Activated T-helper 2 cell treated with anti-CD3 and anti-CD28 coated beads, Interferon-gamma antibody, Interleukin-2, Interleukin-4, amounts not matched to agents 10 μg/mL and 5 μg/mL and 100 μg/mL, durations not matched to agents 14 hours and 24 hours and 36 hours (primary cell): ENCODE data around the gene HACD3. TPM values are rescaled to one million over a fixed set of nuclear protein-coding genes. Genes with fewer than 3 reads are reported as not detected.
A peak's percentile ranks its signal among the peaks of the same experiment; 100 is the strongest.

Experiments used
- DNase-seq: peaks from one replicate; pipeline ENCODE4 v3.0.0; 2021; ENCODE audit warnings: low spot score
- H3K27ac Mint-ChIP-seq: one replicate; pipeline ENCODE4 v1.8.0; 2021; ENCODE audit warnings: mixed read lengths
- H3K27me3 Mint-ChIP-seq: one replicate; pipeline ENCODE4 v1.8.0; 2021; ENCODE audit warnings: low read depth, mixed read lengths
- H3K36me3 Mint-ChIP-seq: one replicate; pipeline ENCODE4 v1.8.0; 2021; ENCODE audit warnings: low read depth, mixed read lengths
- H3K4me1 Mint-ChIP-seq: one replicate; pipeline ENCODE4 v1.8.0; 2021; ENCODE audit warnings: low read depth, mixed read lengths
- H3K4me3 Mint-ChIP-seq: one replicate; pipeline ENCODE4 v1.8.0; 2021; ENCODE audit warnings: low read depth, mild to moderate bottlenecking, moderate library complexity, mixed read lengths
- H3K9me3 Mint-ChIP-seq: one replicate; pipeline ENCODE4 v1.8.0; 2021; ENCODE audit warnings: mixed read lengths
- intact Hi-C: fragments of 100-400 bp; cut with micrococcal nuclease; formaldehyde crosslinking; loops from one replicate; pipeline ENCODE4 v1.15.1; 2023
- total RNA-seq: library from RNA; stranded (reverse); gene quantifications from 2 replicates; pipeline ENCODE4 v1.2.3, GENCODE V29; 2022

Gene HACD3
- total RNA-seq, 1 donor from 2014 or later = 39.1 TPM

DNA sequence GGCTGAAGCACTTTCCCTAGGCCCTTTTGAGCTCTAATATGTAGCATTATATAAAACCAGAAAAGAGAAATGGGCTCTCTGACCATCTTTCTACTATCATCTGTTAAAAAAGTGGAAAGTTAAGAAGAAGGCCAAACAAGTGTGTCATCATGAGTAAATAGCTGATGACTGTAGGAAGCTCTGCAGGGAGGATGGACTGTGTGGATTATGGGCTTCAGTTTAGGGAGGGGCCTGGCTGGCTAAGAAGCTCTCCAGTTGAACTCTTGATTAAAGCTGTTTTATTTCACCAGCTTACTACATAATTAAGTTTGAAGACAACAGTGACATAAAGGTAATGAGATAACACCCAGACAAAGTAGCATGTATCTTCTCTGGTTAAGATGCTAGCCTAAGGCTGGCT is 50.0 kb downstream of the HACD3 start:
- Mint-ChIP-seq H3K9me3 (no peaks in the 10 kb centered on the region), H3K27ac (no peak overlapping the region), H3K4me3 (no peak overlapping the region), H3K27me3 (no peaks in the 10 kb centered on the region), H3K4me1 (peaks cover 18% of the 10 kb centered on the region), H3K36me3 (peaks cover 75% of the 10 kb centered on the region)
- intact Hi-C loops = no loop called here
- DNase-seq = no peak

DNA sequence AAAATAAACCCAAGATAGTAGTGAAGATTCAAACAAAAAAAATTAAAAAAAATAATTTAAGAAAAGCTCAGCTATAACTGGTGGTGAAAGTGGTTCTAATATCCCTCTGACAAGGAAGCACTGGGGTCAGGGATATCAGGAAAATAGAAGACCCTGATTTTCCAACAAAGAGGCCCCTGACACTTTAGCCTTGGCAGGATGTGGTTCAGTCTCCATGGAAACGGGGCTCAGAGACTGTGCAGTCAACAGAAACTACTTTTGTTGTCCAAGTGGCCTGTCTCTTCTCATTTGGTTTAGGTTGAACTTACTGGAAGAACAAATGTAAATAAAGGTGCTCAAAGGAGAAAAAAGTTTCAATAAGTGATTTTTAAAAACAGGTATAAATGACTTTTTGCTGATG is 53.4 kb downstream of the HACD3 start:
- peak; percentile 49 for DNase-seq
- Mint-ChIP-seq H3K36me3 (peaks cover 74% of the 10 kb centered on the region), H3K4me1 (peaks cover 18% of the 10 kb centered on the region), H3K9me3 (no peaks in the 10 kb centered on the region), H3K27ac (peak overlapping the region; percentile 79), H3K4me3 (no peak overlapping the region), H3K27me3 (no peaks in the 10 kb centered on the region)
- intact Hi-C loops = no loop called here

GRCh38 chr15:65584241-65584640 is 54.0 kb downstream of the HACD3 start:
- intact Hi-C loops = no loop called here
- H3K27me3 Mint-ChIP-seq = no peaks in the 10 kb centered on the region
- DNase-seq = no peak
- peak overlapping the region; percentile 79 for H3K27ac Mint-ChIP-seq
- H3K4me1 Mint-ChIP-seq = peaks cover 18% of the 10 kb centered on the region
- H3K9me3 Mint-ChIP-seq = no peaks in the 10 kb centered on the region
- no peak overlapping the region for H3K4me3 Mint-ChIP-seq
- H3K36me3 Mint-ChIP-seq = peaks cover 69% of the 10 kb centered on the region

GRCh38 chr15:65587094-65587493 is 56.8 kb downstream of the HACD3 start:
- peaks cover 20% of the 10 kb centered on the region for H3K4me1 Mint-ChIP-seq
- H3K9me3 Mint-ChIP-seq = no peaks in the 10 kb centered on the region
- no peak for DNase-seq
- no peak overlapping the region for H3K27ac Mint-ChIP-seq
- H3K4me3 Mint-ChIP-seq = no peak overlapping the region
- peaks cover 75% of the 10 kb centered on the region for H3K36me3 Mint-ChIP-seq
- H3K27me3 Mint-ChIP-seq = no peaks in the 10 kb centered on the region
- intact Hi-C loops = no loop called here

DNA sequence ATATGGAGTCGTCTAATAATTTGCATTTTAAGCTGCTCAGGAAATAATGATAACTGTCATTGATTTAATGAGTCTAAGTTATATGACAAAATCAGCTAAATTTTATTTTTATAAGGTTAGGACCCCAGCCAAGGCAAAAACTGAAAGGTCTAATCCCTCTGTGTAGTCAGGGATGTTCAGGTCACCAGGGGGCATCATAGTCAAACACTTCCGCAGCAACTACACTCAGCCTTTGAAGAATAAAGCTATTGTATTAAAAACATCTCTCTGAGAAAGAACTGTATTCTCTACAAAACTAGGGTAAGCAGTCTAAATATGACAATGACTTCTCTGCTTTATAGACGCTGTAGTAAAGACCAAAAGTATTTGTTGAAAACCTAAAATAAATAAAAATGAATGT is 65.7 kb downstream of the HACD3 start:
- Mint-ChIP-seq H3K27me3 (no peaks in the 10 kb centered on the region), H3K4me1 (peaks cover 5% of the 10 kb centered on the region), H3K9me3 (no peaks in the 10 kb centered on the region), H3K27ac (no peak overlapping the region), H3K36me3 (peaks cover 60% of the 10 kb centered on the region), H3K4me3 (no peak overlapping the region)
- intact Hi-C loops = no loop called here
- DNase-seq = no peak

DNA sequence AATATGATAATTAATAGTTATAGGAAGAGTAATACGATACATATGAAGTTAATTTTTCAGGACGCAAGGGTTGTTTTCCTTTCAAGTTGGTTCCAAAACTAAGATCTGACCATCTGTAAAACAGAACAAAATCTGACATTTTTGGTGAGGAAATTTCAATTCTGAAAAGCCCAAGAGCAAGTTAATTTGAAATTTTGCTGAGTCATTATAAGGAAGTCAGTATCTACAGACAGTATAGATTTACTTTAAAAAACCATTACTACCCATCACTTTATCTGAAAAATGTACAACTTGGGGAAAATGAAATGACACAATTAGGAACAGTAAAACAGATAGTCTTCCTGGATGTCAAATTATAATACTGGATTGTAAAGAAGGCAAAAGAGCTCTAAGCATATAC is 68.2 kb downstream of the HACD3 start:
- Mint-ChIP-seq H3K27me3 (no peaks in the 10 kb centered on the region), H3K36me3 (peaks cover 54% of the 10 kb centered on the region), H3K4me3 (no peak overlapping the region), H3K9me3 (no peaks in the 10 kb centered on the region), H3K4me1 (peaks cover 5% of the 10 kb centered on the region), H3K27ac (no peak overlapping the region)
- no peak for DNase-seq
- intact Hi-C loops = no loop called here

- H3K4me1 Mint-ChIP-seq = peaks cover 5% of the 10 kb centered on the region
- H3K4me3 Mint-ChIP-seq = no peak overlapping the region
- H3K27me3 Mint-ChIP-seq = no peaks in the 10 kb centered on the region
- DNase-seq = no peak
- no peaks in the 10 kb centered on the region for H3K9me3 Mint-ChIP-seq
- intact Hi-C loops = no loop called here
- H3K36me3 Mint-ChIP-seq = peaks cover 53% of the 10 kb centered on the region
- H3K27ac Mint-ChIP-seq = no peak overlapping the region
Measured at GRCh38 chr15:65599677-65600076, 69.4 kb downstream of the HACD3 start.

DNA sequence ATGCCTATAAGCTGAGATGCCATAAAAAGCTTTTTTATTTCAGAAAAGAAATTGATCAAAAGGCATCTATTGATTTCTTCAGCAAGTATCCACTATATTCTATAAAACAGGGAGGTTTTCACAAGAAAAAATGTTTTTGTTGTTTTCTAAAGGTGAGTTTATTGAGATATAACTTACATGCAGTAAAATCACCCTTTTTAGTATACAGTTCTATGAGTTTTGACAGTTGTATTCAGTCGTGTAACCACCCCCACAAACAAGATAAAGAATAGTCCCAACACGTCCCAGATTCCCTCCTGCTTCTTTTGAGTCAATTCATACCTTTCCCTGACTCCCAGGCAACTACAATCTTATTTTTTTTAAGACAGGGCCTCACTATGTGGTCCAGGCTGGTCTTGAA is 72.9 kb downstream of the HACD3 start:
- H3K27ac Mint-ChIP-seq = no peak overlapping the region
- H3K36me3 Mint-ChIP-seq = peaks cover 44% of the 10 kb centered on the region

GRCh38 chr15:65603559-65603958 is 73.3 kb downstream of the HACD3 start:
- H3K9me3 Mint-ChIP-seq = no peaks in the 10 kb centered on the region
- no peak overlapping the region for H3K4me3 Mint-ChIP-seq
- H3K27me3 Mint-ChIP-seq = no peaks in the 10 kb centered on the region
- no peak overlapping the region for H3K27ac Mint-ChIP-seq
- intact Hi-C loops = no loop called here
- peaks cover 4% of the 10 kb centered on the region for H3K4me1 Mint-ChIP-seq
- DNase-seq = no peak
- H3K36me3 Mint-ChIP-seq = peaks cover 39% of the 10 kb centered on the region

More for the DNA sequence above, 72.9 kb downstream of the HACD3 start:
- Mint-ChIP-seq H3K27me3 (no peaks in the 10 kb centered on the region), H3K4me1 (peaks cover 5% of the 10 kb centered on the region), H3K4me3 (no peak overlapping the region), H3K9me3 (no peaks in the 10 kb centered on the region)
- intact Hi-C loops = no loop called here
- DNase-seq = no peak

DNA sequence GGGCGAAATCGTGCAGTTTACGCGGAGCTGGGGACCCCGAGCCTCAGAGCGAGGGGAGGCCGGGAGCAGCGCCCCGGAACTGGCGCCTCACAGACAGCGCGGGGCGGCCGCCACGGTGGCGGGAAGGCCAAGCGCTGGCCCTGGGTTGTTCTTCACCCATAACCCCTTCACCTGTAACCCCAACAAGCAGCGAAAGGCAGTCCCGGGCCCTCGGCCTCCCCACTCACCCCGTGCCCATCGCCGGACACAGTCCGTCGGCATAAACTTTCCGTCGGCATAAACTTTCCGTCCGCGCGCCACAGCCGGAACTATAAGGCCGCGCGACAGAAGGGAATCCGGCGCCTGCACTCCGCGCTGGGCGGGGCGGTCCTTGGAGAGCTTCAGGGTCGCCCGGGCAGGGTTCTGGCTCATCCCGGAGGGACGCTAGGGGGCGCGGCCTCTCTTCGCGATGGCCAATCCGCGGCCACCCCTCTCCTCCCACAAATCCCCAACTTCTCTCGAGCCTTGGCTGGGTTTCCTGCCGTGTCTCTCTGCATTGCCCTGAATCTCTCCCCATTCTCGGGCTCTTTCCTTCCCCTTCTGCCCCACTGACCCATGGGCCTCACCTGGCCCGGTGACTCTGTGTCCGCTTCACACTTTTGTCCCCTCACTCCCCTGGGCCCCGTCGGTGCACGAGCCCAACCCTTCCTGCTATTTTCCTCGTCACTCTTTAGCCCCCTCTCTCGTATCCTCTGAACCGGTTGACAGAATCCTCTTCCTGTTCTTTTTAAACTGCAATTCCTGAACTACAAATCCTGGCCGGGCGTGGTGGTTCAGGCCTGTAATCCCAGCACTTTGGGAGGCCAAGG is 80.8 kb downstream of the HACD3 start, which contains the start of gene INTS14:
INTS14 (minus strand) TSS at position 261 of the 848 bp plus-strand sequence. CDS start 3,751 bp downstream, outside the sequence.
- H3K27me3 Mint-ChIP-seq = no peaks in the 10 kb centered on the region
- H3K4me3 Mint-ChIP-seq = peak within 1 kb of the TSS; percentile 95
- peaks cover 4% of the 10 kb centered on the region for H3K36me3 Mint-ChIP-seq
- H3K9me3 Mint-ChIP-seq = no peaks in the 10 kb centered on the region
- DNase-seq = peak; percentile 88
- H3K4me1 Mint-ChIP-seq = peaks cover 23% of the 10 kb centered on the region
- intact Hi-C loops = loop anchor here (1.0 kb wide), 1 partner anchor 81 kb away; the partner anchor contains the start of gene HACD3
- peak within 1 kb of the TSS; percentile 92 for H3K27ac Mint-ChIP-seq

DNA sequence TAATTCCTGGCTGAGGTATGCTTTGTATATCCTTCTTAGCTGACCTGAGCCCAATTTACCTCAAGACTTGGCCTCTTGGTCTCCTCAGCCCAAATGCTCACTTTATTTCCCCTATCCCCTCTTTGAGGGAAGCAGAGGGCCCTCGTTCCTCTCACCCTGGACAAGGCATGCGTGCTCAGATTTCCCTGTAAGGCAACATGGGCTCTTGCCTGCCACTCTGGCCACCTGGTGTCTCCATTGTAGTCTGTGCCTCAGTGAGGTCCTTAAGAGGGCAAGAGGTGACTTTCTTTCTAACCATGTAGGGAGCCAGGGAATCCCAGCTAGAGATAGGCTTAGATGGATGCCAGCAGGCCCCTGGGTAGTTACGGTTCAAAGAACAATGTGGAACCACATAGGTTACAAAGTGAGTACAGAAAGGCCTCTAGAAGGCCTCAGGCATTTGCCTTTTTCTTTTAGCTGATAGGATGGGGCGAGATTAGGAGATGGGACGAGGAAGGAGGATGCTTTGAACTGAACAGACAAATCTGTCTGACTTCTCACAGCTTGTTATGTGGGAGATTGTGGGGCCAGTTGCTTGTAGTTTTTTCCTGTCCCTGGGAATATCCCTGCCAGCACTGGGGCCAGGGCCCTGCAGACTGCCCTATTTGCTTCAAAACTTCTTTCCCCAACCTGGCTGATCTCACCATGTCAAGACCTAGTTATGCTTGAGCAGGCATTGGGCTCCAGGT is 81.8 kb downstream of the HACD3 start:
- Mint-ChIP-seq H3K4me3 (peak overlapping the region; percentile 95), H3K27ac (peak overlapping the region; percentile 92), H3K9me3 (no peaks in the 10 kb centered on the region), H3K4me1 (peaks cover 23% of the 10 kb centered on the region), H3K36me3 (peaks cover 2% of the 10 kb centered on the region), H3K27me3 (no peaks in the 10 kb centered on the region)
- intact Hi-C loops = loop anchor here (1.0 kb wide), 1 partner anchor 82 kb away; the partner anchor contains the start of gene HACD3
- DNase-seq = no peak

DNA sequence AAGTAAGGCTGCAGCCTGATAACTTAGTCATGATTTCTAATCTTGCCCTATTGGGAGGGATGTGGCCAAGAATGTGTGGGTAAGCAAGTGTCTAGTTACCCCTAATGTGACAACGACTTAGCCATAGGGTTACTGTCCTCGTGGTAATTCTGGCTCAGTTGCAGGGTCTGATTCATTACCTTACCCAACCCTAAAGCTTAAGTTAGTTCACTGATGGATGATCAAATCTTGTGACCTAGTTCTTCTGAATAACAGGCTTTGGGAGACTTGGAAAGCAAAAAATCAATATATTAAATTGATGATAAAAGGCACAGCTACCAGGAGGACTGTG is 82.3 kb downstream of the HACD3 start:
- no peaks in the 10 kb centered on the region for H3K9me3 Mint-ChIP-seq
- no peak for DNase-seq
- peaks cover 23% of the 10 kb centered on the region for H3K4me1 Mint-ChIP-seq
- intact Hi-C loops = no loop called here
- no peaks in the 10 kb centered on the region for H3K36me3 Mint-ChIP-seq
- peak overlapping the region; percentile 95 for H3K4me3 Mint-ChIP-seq
- H3K27me3 Mint-ChIP-seq = no peaks in the 10 kb centered on the region
- no peak overlapping the region for H3K27ac Mint-ChIP-seq
